HG02870 (cell line): ENCODE data around the gene ZCCHC24.

Experiments used
- ATAC-seq: cut with Tn5 transposase; IDR thresholded peaks from one replicate; pipeline ENCODE4 v1.9.1; 2021; ENCODE audit warnings: mild to moderate bottlenecking, moderate library complexity; ENCODE audit not compliant: unreplicated experiment

The ZCCHC24 gene

DNA sequence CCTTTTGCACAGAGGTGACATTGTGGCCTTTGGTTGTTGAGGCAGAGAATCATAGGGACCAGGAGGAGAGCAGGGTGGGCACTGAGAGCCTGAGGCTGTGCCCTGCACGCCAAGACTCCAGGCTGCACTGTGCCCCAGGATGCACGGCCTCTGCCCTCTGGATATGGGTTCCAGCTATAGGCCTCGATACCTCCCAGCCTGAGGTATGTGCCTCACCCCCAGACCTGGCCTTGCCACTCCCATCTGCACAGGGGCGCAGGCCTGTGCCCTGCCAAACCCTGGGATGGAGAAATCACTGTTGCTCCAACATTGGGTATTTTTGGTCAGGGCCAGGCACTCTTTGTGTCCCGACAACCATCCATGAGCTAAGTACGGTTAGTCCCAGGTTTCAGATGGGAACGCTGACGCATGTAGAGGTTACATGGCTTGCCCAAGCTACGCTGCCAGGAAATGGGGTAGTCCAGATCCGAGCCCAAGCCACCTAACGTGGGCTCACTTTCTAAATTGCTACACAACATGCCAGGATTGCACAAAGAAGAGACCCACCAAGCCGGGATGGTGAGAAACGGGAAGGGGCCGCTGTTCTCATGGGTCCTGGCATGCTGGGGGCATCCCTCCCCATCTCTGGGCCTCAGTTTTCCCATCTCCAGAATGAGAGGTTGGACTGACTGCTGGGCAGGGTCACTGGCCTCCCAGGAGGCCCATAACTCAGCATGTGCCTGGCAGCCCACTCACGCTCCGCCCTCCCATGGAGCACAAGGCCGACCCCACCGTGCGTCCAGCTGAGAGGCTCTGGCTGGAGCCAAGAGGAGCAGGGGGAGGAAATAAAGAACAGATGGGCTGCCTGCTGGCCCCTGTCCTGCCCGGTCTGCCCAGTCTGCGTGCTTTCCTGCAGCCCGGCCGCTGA is 44.2 kb downstream of the ZCCHC24 start:
- ATAC-seq: no peak

DNA sequence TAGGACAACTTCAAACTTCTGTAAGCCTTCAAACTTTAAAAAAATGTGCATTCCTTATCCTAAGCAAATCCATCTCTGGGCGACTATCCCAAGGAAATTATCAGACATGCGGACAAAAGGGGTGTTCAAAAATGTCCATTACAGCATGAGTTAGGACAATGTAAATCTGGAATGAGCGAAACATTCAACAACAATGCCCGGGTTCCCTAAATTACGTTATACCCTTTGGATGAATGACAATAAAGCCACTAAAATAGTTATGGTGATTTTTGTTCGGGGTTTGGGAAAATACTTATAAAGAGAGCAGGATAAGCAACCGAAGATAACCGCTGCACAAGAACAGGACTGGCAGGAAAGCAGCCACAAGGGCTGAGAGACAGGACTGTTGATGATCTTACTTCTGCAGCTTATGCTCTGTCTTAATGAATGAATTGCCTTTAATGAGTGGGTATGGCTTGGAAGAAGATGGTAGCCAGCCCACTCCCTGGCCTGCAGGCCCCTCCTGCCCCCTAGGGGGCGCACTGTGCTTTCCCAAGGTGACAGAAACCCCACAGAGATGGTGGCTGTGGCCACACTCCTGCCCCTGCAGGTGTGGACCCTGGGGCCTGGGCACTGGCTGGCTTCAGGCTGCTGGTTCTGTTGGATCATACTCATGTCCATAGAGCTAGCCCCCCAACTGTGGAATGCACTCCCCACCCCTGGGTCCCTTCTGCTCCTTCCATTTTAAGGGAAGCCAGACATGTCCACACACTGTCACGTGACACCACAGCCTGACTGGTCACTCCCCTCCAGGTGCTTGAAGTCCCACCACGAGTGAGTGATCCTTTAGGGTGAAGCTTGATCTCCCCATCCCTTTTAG is 45.0 kb downstream of the ZCCHC24 start:
- ATAC-seq: peak; percentile 48

DNA sequence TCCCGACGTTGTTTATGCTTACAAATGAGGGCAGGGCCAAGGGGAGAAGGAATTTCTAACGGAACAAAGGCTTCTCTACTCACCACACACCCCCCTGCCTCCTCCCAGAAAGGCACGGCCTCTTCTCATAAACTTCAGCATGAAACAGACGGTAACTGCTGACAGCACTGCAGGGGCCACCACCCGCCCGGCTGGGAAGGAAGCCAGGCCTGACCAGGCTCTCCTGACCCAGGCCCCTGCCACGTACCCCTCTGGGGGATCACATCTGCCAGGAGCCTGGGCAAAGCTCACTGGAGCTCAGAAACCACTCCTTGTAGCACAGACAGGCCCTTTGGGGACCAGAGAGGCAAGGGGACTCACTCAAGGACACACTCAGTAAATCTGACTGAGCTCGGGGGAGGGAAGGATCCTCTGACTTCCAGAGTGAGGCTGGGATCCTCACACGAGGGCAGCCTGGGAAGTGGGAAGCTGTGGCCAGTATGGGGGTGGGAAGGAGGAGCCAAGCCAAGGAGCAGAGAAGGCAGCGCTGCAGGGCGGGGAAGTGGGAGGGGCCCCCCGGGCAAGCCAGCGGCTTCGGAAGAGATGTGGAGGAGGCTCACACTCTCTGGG is 46.1 kb downstream of the ZCCHC24 start:
- ATAC-seq: no peak

DNA sequence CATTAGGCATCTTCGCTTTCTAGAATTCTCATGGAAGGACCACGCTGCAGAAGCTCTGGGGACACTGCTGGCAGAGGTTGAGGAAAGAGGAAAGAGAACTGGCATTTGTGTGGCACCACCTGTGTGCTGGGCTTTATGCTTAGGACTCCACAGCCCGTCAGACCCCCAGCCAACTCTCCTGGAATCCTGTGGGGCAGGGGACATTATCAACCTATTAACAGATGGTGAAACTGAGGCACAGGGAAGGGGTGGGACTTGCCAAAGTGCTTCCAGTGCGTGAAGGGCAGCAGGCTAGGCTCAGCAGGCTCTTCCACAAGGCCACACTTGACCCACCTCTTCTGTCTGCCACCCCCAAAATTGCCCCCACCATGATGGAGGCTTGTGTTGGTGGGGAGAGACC is 46.8 kb downstream of the ZCCHC24 start:
- no peak for ATAC-seq

DNA sequence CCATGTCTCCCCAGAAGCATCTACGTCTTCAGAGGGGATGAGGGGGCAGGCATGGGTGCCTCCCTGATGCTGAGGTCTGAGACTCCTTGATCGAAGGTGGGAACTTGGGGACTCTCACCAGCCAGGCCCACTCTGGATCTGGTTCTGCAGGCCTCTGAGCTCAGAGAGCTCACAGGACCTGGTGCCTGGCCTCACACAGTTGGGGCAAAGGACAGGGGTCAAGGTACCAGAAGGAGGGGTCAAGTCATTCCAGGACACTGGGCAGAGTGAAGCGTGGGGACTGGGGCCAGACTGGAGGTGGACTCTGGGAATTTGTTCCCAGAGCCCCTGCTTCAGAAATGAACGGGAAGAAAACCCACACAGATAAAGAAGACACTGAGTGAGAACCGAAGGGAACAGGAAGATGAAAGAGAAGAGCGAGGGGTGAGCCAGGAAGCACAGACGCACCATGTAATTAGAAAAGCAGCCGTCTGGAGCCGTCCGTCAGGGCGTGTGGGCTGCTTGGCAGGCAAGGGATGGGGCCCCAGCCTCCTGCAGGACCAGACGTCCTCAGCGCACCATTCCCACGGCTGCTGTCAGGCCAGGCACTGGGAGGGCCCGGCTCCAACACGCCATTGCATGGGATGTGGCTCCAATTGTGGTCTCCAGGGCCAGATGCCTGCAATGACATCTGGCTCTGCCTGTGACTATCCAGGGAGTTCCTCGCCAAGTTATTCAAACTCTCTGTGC is 47.7 kb downstream of the ZCCHC24 start:
- no peak for ATAC-seq

DNA sequence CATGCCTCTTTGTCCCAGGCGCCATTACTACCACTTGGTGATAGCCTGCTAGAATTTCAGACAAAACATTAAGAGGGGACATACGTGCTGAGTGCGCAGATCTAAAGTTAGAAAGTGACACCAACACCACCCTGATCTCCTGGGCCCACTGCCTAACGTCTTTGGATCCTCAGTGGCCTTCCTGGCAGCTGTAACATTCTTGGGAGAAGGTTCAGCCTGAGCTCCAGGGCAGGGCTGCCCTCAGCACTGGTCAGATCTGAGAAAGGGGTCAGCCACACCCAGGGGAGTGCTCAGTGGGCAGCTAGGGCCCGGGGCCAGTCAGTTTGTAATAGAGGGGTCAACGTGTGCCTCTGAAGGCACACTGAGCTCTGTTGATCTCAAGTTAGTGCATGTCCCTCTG is 48.4 kb downstream of the ZCCHC24 start:
- ATAC-seq: no peak

DNA sequence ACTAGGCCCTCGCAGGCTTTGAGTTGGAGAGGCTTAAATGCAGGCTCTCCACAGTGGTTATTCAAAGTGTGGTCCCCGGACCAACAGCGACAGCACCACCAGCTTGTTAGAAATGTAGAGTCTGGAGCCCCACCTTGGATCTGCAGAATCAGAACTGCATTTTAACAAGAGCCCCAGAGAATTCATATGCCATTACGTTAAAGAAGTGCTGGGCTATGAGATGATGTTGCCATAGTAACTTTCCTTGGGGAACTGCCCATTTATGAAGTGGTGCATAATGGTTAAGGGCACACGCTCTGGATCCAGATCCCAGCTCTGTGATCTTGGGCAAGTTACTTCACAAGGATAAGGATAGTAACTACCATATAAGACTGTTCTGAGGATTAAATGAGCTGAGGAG is 48.9 kb downstream of the ZCCHC24 start:
- ATAC-seq: no peak

DNA sequence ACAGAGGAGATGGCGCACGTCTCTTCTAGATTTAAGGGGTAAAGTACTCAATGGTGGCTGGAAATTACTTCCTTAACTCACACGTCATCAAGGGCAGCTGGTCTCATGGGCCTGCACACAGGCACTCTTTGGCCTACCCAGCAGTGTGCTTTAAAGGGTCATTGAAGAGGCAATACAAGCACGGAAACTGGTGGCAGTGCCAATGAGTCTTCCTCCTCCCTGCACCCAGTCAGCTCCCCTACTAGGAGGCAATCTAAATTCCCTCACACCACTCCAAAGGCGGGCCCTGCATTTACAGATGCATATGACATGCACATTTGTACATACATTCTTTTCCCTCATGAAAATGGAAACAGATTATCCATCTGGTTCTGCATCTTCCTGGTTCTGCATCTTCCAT is 50.8 kb downstream of the ZCCHC24 start:
- no peak for ATAC-seq

DNA sequence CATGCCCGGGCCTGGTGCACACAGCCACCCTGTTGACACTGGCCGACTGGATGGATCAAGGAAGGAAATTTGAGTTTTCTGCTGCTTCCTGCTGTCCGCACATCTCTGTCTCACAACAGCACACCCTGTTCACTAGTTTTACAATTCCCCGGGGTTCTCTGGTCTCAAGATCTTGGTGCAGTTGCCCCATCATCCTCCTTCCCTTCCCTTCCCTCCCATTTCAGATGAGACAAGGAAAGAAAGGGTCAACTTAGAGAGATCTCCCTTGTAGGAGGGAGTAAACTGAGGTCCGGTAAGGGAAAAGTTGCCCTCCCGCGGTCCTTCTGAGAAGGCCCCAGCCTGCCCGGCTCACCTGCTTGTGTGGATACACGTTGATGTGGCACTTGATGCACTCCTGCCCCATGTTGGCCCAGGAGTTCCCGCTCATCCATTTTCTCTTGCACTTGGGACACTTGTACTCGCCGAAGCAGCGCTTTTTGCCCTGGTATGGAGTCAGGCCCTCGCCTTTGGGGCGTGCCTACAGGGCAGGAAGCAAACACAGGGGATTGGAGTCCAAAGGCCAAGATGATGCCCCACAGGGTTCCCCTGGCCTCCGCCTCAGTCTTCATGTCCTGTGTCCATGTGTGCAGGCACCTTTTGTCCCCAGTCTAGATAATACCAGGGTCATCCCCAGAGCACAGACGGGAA is 51.4 kb downstream of the ZCCHC24 start:
- no peak for ATAC-seq

DNA sequence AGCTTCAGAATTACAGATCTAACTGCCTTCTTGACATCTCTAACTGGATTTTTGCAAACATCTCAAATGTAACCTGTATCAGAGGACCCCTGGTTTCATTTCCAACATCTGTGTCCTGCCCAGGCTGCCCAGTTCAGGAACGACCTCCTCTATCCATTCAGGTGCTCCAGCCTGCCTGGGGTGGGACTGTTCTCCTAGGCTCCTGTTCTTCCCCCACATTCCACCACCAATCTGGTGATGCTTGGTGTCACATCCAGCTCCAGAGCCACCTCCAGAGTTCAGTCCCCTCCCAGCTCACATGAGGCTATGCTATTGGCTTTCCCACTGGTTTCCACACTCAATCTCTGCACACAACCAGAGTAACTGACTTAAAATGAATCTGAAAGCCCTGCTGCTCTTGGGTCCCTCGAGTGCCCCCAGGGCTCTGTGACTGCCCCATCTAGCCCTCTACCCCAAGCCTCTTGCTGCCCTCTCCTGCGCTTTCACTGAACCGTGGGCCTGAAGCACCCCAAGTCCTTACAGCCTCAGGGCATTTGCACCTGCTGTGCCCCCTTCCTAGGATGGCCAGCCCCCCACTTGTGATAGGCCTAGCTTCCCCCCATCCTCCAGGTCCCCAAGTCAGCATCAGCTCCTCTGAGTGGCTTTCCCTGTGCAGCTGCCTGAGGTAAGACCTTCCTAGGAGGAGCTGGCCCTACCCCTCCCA is 52.1 kb downstream of the ZCCHC24 start:
- ATAC-seq: no peak

DNA sequence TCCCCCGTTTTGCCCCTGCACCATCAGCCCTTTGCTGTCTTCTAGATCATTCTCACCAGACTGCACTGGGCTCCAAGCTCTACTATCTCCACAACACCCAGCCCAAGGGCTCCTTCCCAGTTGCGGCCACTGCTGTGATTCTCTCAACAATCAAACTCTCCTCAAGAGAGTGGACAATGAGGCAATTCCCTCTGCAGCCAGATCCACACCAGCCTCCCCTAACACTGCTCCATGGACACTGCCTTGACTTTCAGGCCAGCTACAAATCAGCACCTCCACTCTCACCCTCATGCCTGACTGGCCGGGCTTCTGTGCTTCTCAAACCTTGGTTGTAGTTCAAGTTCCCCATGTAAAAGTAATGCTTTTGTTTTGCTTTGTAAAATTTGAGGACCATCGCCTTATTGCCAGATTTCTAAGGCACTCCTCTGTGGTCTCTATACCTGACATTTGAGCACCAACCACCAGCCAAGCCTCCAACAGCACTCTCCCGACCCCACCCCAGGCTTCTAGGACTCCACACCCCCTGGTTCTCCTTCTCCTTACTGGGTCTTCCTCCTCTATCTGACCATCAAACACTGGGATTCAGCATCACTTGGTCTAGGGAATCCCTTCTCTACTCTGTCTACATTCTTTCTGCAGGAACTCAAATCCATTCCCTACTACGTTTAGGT is 52.8 kb downstream of the ZCCHC24 start:
- ATAC-seq: no peak

DNA sequence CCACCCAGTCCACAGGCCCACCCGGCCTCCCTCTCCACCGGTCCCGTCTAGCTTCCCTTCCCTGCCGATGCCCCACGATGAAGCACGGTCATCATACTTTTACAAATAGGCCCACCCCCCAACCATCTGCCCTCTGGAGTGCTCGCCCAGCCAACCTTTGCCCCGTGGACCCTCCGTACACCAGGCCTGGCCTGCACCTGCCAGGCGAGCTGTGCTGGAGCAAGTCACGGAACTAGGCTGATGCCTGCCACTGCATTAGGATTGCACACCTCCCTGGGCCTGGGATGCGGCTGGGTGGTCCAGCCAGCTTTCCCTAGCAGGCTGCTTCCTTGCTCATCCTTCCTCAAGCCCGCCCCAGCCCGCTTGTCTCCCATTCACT is 53.4 kb downstream of the ZCCHC24 start:
- ATAC-seq: no peak

DNA sequence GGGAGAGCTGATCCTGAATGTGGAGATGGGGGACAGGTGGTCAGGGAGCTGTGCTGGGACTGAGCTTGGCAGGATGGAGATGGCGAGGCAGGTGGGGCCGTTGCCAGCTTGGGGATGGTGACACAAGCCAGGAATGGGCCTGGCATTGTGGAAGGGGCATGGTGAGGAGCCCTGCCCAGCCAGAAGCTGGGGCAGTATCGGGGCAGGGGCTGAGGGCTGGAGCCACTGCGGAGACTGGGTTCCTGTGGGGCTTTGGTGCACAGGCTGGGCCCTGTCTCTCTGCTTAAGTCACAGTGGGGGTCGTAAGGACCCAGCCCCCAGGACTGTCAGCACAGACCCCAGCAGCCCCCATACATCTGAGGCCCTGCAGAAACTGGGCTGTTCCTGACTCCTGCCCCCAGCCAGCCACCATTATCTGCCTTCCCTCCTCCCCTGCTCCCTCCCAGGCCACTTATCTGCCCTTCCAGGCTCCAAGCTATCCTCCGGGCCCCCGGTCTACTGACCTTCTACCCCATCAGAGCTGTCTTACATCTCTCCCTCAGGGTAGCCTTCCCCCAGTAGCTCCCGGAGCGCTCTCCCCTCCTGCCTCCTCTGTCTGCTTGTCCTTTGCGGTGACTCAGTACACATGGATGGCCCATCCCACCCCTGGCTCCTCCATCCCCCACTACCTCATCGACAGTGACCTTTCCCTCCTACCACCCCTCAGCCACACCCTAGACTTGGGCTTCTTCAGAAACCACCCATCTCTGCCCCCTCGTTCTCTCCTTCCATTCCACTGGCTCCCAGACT is 54.0 kb downstream of the ZCCHC24 start:
- ATAC-seq: no peak

DNA sequence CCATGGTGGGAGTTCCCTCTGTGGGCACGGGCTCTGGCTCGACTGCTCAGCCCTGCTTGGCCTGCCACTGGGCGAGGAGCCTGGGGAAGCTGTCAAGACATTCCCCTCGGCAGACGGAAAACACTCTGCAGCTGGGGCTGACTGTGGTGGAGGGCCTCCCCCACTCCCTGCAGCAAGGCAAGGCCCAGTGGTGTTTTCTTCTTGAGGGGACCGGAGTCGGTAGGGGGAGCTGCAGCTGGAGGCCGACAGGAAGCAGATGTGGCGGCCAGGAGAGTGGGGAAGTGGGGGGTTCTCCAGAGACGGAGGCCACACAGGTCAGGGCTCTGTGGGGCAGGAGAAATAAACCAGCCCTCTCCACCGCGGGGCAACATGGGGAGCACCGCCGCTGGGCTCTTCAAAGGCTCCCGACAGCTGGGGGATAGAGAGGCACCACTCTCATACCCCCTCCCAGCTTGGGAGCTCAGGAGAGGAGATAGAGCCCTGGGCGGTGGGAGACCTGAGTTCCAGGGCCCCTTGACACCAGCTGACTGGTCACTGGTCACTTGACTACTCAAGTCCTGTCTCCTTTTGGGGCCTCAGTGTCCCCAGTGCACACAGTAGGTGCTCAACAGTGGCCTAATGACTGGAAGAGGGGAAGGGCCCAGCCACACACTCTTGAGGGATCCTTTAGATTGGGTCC is 54.7 kb downstream of the ZCCHC24 start:
- ATAC-seq: no peak

DNA sequence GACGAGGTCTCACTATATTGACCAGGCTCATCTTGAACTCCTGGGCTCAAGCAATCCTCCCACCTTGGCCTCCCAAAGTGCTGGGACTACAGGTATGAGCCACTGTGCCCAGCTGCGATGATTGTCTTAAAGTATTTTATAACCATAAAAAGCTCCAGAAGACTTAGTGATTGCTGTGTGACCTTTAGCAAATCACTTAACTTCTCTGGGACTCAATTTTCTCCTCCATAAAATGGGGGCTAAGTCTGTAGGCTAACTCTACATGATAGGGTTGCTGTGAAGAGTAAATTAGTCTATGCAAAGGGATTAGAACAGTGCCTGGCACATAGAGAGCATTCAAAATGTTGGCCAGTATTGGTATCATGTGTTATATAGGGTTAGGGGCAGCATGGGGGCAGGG is 55.4 kb downstream of the ZCCHC24 start:
- no peak for ATAC-seq

DNA sequence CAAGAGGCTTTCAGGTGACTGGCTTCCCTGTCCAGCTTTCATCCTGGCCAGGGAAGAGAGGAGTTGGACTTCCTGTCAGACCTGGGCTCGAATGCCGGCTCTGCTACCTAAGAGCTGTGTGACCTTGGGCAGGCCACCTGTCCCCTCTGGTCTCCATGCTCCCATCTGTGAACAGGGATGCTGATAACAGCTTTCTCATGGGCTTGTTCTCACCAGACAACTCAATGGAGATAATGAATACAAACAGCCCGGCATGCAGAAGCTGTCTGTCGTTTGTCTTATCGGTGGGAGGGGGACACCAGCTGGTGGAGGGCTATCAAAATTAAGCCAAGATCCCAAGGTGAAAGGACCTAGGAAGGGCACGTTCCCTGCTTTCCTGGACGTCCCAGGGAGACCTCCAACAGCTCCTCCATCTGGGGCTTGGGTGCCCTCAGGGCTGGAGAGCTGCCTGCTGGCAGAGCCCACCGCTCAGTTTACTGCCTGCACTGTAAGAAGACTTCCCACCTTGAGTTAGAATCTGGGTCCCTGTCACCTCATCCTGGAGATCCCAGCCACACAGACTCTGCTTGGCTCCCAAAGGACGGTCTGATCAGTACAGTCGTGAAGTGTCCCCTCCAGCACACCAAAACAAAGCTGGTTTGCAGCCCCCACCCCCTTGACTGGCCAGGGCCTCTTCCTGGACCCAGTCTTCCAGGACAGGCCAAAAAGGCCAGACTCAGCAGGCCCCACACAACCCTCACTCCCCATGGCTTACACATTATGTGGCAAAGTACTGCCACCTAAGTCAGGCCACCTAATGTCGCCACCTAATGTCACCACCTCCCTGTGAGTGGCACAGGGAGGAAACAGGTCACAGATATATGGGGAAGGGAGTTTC is 57.2 kb downstream of the ZCCHC24 start:
- ATAC-seq: no peak

DNA sequence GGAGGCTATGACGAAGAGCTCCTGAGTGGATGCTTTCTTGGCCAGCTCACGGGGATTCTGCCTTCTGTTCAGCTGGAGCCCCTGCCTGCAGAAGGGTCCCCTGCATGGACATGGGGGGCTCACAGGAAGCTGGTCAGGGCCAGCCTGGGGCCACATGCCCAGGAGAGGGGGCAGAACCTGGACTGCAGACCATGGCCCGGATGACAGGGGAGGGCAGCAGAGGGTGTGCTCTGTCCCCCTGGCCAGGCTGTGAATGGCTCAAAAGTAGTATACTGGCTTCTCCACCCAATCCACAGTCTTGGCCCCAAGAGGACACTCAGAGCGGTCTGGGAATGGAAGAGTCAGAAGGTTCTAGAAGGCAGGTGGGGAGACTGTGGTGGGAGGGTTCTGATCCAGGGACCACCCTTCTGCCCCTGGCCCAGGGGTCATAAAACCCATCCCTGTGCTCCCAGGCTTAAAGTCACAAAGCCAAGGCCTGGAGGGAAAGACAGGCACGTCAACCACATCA is 57.9 kb downstream of the ZCCHC24 start:
- ATAC-seq: no peak
